Activated CD4-positive, alpha-beta T cell treated with anti-CD3 and anti-CD28 coated beads for 4 hours (primary cell): ENCODE results near the gene SRGAP1.

Experiments used
- DNase-seq, 2 donors: peaks; one replicate each; pipeline ENCODE4 v3.0.0-alpha.2; 2020

The SRGAP1 gene

GRCh38 chr12:63911341-63911740 is 66.8 kb downstream of the SRGAP1 start:
- DNase-seq = no peak

- DNase-seq = no peak
These were observed 68.2 kb downstream of the SRGAP1 start for GRCh38 chr12:63912651-63913050.

- DNase-seq = no peak
These were observed 69.4 kb downstream of the SRGAP1 start for GRCh38 chr12:63913929-63914328.

GRCh38 chr12:63915105-63915800 is 70.8 kb downstream of the SRGAP1 start:
- no peak for DNase-seq

- DNase-seq = no peak
These were observed 72.3 kb downstream of the SRGAP1 start for GRCh38 chr12:63916561-63917476.

GRCh38 chr12:63917477-63917862 is 73.0 kb downstream of the SRGAP1 start:
- DNase-seq = no peak

GRCh38 chr12:63917864-63918799 is 73.6 kb downstream of the SRGAP1 start:
- no peak for DNase-seq

- no peak for DNase-seq
These were observed 74.3 kb downstream of the SRGAP1 start for GRCh38 chr12:63918800-63919300.

GRCh38 chr12:63919756-63920155 is 75.3 kb downstream of the SRGAP1 start:
- no peak for DNase-seq

GRCh38 chr12:63921157-63921556 is 76.7 kb downstream of the SRGAP1 start:
- DNase-seq = no peak

- DNase-seq = no peak
These were observed 78.0 kb downstream of the SRGAP1 start for GRCh38 chr12:63922474-63922873.

- DNase-seq = no peak
These were observed 80.3 kb downstream of the SRGAP1 start for GRCh38 chr12:63924781-63925180.

GRCh38 chr12:63927511-63927910 is 83.0 kb downstream of the SRGAP1 start:
- no peak for DNase-seq

GRCh38 chr12:63928305-63928704 is 83.8 kb downstream of the SRGAP1 start:
- no peak for DNase-seq

GRCh38 chr12:63929426-63929825 is 84.9 kb downstream of the SRGAP1 start:
- no peak for DNase-seq

- DNase-seq = no peak
These were observed 86.5 kb downstream of the SRGAP1 start for GRCh38 chr12:63930971-63931370.

- DNase-seq = no peak
These were observed 87.2 kb downstream of the SRGAP1 start for GRCh38 chr12:63931703-63932102.

- DNase-seq = no peak
These were observed 90.4 kb downstream of the SRGAP1 start for GRCh38 chr12:63934936-63935335.

GRCh38 chr12:63935361-63935760 is 90.9 kb downstream of the SRGAP1 start:
- DNase-seq = no peak

GRCh38 chr12:63937378-63938316 is 93.1 kb downstream of the SRGAP1 start:
- DNase-seq = no peak

- no peak for DNase-seq
These were observed 96.0 kb downstream of the SRGAP1 start for GRCh38 chr12:63940310-63941005.
